CD14-positive monocyte (primary cell): ENCODE data around the gene IKZF4. TPM values are rescaled to one million over a fixed set of nuclear protein-coding genes. Genes with fewer than 3 reads are reported as not detected.

Source experiments
- DNase-seq, 3 donors: peaks; one replicate each; pipeline ENCODE4 v3.0.0-alpha.2; 2011 to 2022
- H2AFZ ChIP-seq: 2 replicates; pipeline ENCODE4 v1.6.0; 2012; ENCODE audit warnings: mild to moderate bottlenecking, low read depth, low read length, inconsistent platforms; ENCODE audit not compliant: insufficient read depth, poor library complexity, severe bottlenecking
- H3K27ac ChIP-seq, 2 donors: 1 replicate in 1 of 2; 2 replicates in 1 of 2; pipeline ENCODE4 v1.5.1; 2012 to 2013; ENCODE audit warnings: low read length in 2 of 2, control low read depth in 1 of 2, inconsistent platforms in 1 of 2, low read depth in 1 of 2, mild to moderate bottlenecking in 1 of 2
- H3K27me3 ChIP-seq, 2 donors: one replicate each; pipeline versions ENCODE4 v1.6.0 to v1.6.1; 2011 to 2013; ENCODE audit warnings: low read length in 2 of 2; ENCODE audit not compliant: control insufficient read depth in 2 of 2, insufficient read depth in 2 of 2
- H3K36me3 ChIP-seq, 2 donors: replicated peaks in 1 of 2; 1 replicate in 1 of 2; 2 replicates in 1 of 2; pipeline versions ENCODE4 v1.5.1 to v1.6.1; 2012 to 2013; ENCODE audit warnings: low read length in 2 of 2, control low read depth in 1 of 2, inconsistent platforms in 1 of 2, mild to moderate bottlenecking in 1 of 2; ENCODE audit not compliant: insufficient read depth in 2 of 2, control insufficient read depth in 1 of 2
- H3K4me1 ChIP-seq, 2 donors: 1 replicate in 1 of 2; 2 replicates in 1 of 2; pipeline versions ENCODE4 v1.5.1 to v1.6.1; 2012 to 2013; ENCODE audit warnings: low read length in 2 of 2, control low read depth in 1 of 2, inconsistent platforms in 1 of 2, mild to moderate bottlenecking in 1 of 2, moderate library complexity in 1 of 2; ENCODE audit not compliant: insufficient read depth in 2 of 2, control insufficient read depth in 1 of 2
- H3K4me2 ChIP-seq: replicated peaks from 2 replicates; pipeline ENCODE3; 2012; ENCODE audit warnings: low read length, moderate library complexity, mild to moderate bottlenecking; ENCODE audit not compliant: poor library complexity, severe bottlenecking; ENCODE audit errors: extremely low read depth
- H3K4me3 ChIP-seq, 3 experiments: fragments of 200-600 bp in 1 of 3; sonication (generic) in 1 of 3; replicated peaks in 1 of 3; 1 replicate in 2 of 3; 2 replicates in 1 of 3; pipeline ENCODE4 v1.5.1; 2011 to 2013; ENCODE audit warnings: low read length in 3 of 3, mild to moderate bottlenecking in 3 of 3, control low read depth in 2 of 3, low read depth in 2 of 3, inconsistent platforms in 1 of 3, moderate library complexity in 1 of 3
- H3K79me2 ChIP-seq: 2 replicates; pipeline ENCODE4 v1.6.0; 2012; ENCODE audit warnings: mild to moderate bottlenecking, control low read depth, inconsistent platforms, low read length, moderate library complexity; ENCODE audit not compliant: insufficient read depth
- H3K9ac ChIP-seq: 2 replicates; pipeline ENCODE4 v1.6.0; 2017; ENCODE audit warnings: low read length, mild to moderate bottlenecking; ENCODE audit not compliant: insufficient read depth, poor library complexity, severe bottlenecking
- H3K9me3 ChIP-seq, 2 donors: replicated peaks in 1 of 2; 1 replicate in 1 of 2; 2 replicates in 1 of 2; pipeline versions ENCODE4 v1.5.1 to v1.6.1; 2012 to 2013; ENCODE audit warnings: low read length in 2 of 2, control low read depth in 1 of 2; ENCODE audit not compliant: control insufficient read depth in 1 of 2, insufficient read depth in 1 of 2
- H4K20me1 ChIP-seq: 2 replicates; pipeline ENCODE4 v1.6.0; 2012; ENCODE audit warnings: mild to moderate bottlenecking, low read length, control low read depth, moderate library complexity; ENCODE audit not compliant: insufficient read depth
- H3K27ac Mint-ChIP-seq, 7 donors: one replicate each; pipeline ENCODE4 v1.8.0; 2020; ENCODE audit warnings: mild to moderate bottlenecking in 7 of 7, mixed read lengths in 7 of 7, moderate library complexity in 6 of 7, inconsistent platforms in 2 of 7
- H3K27me3 Mint-ChIP-seq, 3 donors: one replicate each; pipeline ENCODE4 v1.8.0; 2021 to 2022; ENCODE audit warnings: low read depth in 3 of 3, mild to moderate bottlenecking in 3 of 3, mixed read lengths in 3 of 3, moderate library complexity in 3 of 3, inconsistent platforms in 1 of 3
- H3K36me3 Mint-ChIP-seq, 2 donors: one replicate each; pipeline ENCODE4 v1.8.0; 2020; ENCODE audit warnings: mixed read lengths in 2 of 2, inconsistent platforms in 1 of 2, mild to moderate bottlenecking in 1 of 2
- H3K4me1 Mint-ChIP-seq: one replicate; pipeline ENCODE4 v1.8.0; 2020; ENCODE audit warnings: mild to moderate bottlenecking, mixed read lengths
- H3K4me3 Mint-ChIP-seq, 2 donors: one replicate each; pipeline ENCODE4 v1.8.0; 2020; ENCODE audit warnings: mild to moderate bottlenecking in 2 of 2, mixed read lengths in 2 of 2, moderate library complexity in 1 of 2
- H3K9me3 Mint-ChIP-seq, 7 donors: one replicate each; pipeline ENCODE4 v1.8.0; 2020 to 2022; ENCODE audit warnings: mixed read lengths in 7 of 7, mild to moderate bottlenecking in 6 of 7, moderate library complexity in 6 of 7, inconsistent platforms in 2 of 7
- WGBS: methylation state at CpG from one replicate; pipeline ENCODE4 v1.1.5; 2013; ENCODE audit warnings: missing lambda C conversion rate; ENCODE audit not compliant: insufficient coverage; 5-methylcytosine and 5-hydroxymethylcytosine counted together
- intact Hi-C, 2 donors: fragments of 100-400 bp; cut with micrococcal nuclease; formaldehyde crosslinking; loops; one replicate each; pipeline versions ENCODE4 v1.15.0 to v1.15.1; 2023
- polyA plus RNA-seq, 3 donors: library from polyadenylated mRNA; depleted of rRNA in 1 of 3; unstranded in 2 of 3; stranded (reverse) in 1 of 3; fragments of 300-500 nt in 2 of 3; fragments of >200 nt in 1 of 3; fragmentation: Illumina TruSeq in 2 of 3; gene quantifications; 1 replicate in 2 of 3; 2 replicates in 1 of 3; pipeline ENCODE4 v1.2.3, GENCODE V29; 2012 to 2021
- TF ChIP-seq, protein P1 (sequence below): fragments of 200-600 bp; IDR thresholded peaks from one replicate; pipeline ENCODE4 v1.8.0; 2022; ENCODE audit warnings: antibody characterized with exemption, mild to moderate bottlenecking

Gene IKZF4
- polyA plus RNA-seq, 3 donors, result 0.09 to 4.9 (median 1.3) TPM

DNA sequence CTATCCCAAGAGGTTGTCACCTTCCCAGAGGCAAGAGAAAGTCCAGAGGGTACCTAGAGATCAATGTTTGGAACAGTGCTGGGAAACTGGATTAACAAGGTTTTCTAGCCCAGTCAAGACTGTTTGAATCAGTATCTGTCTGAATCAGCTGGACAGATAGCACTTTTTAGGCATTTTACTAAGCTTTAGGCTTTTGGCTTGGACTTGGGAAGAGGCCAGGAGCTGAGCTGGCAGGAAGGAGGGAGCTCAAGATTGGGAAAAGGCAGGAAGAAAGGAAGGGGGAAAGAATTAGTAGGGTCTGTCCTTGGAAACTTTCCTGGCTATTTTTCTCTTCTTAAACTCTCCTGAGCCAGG, 8.3 kb downstream of the IKZF4 start:
- H3K27ac Mint-ChIP-seq, result peak overlapping the region in 1 of 7 donors; percentile 18
- Histone ChIP-seq H3K4me2 (no peak overlapping the region), H2AFZ (no peak overlapping the region), H3K27me3 (no peaks in the 10 kb centered on the region), H4K20me1 (no peaks in the 10 kb centered on the region), H3K27ac (no peak overlapping the region), H3K4me3 (no peak overlapping the region), H3K9ac (no peak overlapping the region), H3K9me3 (no peaks in the 10 kb centered on the region), H3K79me2 (no peaks in the 10 kb centered on the region), H3K36me3 (peaks cover 20 to 24% of the 10 kb centered on the region in 2 donors), H3K4me1 (no peaks in the 10 kb centered on the region)
- intact Hi-C loops, result loop anchor here in 1 of 2 donors (2.0 to 10.0 kb wide), 2 partner anchors 32 to 284 kb away; partner anchors contain the start of genes GDF11 and SUOX
- H3K36me3 Mint-ChIP-seq, result peaks cover 33 to 42% of the 10 kb centered on the region in 2 donors
- no peak overlapping the region for H3K4me3 Mint-ChIP-seq
- H3K27me3 Mint-ChIP-seq, result peaks cover 0 to 6% (median 0%) of the 10 kb centered on the region in 3 donors
- TF ChIP-seq, protein P1, sequence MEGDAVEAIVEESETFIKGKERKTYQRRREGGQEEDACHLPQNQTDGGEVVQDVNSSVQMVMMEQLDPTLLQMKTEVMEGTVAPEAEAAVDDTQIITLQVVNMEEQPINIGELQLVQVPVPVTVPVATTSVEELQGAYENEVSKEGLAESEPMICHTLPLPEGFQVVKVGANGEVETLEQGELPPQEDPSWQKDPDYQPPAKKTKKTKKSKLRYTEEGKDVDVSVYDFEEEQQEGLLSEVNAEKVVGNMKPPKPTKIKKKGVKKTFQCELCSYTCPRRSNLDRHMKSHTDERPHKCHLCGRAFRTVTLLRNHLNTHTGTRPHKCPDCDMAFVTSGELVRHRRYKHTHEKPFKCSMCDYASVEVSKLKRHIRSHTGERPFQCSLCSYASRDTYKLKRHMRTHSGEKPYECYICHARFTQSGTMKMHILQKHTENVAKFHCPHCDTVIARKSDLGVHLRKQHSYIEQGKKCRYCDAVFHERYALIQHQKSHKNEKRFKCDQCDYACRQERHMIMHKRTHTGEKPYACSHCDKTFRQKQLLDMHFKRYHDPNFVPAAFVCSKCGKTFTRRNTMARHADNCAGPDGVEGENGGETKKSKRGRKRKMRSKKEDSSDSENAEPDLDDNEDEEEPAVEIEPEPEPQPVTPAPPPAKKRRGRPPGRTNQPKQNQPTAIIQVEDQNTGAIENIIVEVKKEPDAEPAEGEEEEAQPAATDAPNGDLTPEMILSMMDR, result no peak
- no peaks in the 10 kb centered on the region for H3K9me3 Mint-ChIP-seq
- DNase-seq, result no peak
- H3K4me1 Mint-ChIP-seq, result no peaks in the 10 kb centered on the region

- no peaks in the 10 kb centered on the region for H3K4me1 Mint-ChIP-seq
- H3K4me3 ChIP-seq, result no peak overlapping the region
- H3K4me3 Mint-ChIP-seq, result no peak overlapping the region
- H3K27me3 ChIP-seq, result no peaks in the 10 kb centered on the region
- peaks cover 36 to 49% of the 10 kb centered on the region in 2 donors for H3K36me3 Mint-ChIP-seq
- peak; percentile 26 to 44 (median 42) for DNase-seq
- no peaks in the 10 kb centered on the region for H3K9me3 ChIP-seq
- TF ChIP-seq, protein P1, result peak; percentile 70
- no peak overlapping the region for H3K9ac ChIP-seq
- H3K4me2 ChIP-seq, result no peak overlapping the region
- H3K27ac Mint-ChIP-seq, result no peak overlapping the region
- H2AFZ ChIP-seq, result no peak overlapping the region
- H3K79me2 ChIP-seq, result no peaks in the 10 kb centered on the region
- H3K9me3 Mint-ChIP-seq, result no peaks in the 10 kb centered on the region
- peaks cover 0 to 6% (median 0%) of the 10 kb centered on the region in 3 donors for H3K27me3 Mint-ChIP-seq
- WGBS, result 100% methylated on average over 3 of the region's 6 CpGs
- no peak overlapping the region for H3K27ac ChIP-seq
- peaks cover 25 to 29% of the 10 kb centered on the region in 2 donors for H3K36me3 ChIP-seq
- H3K4me1 ChIP-seq, result no peaks in the 10 kb centered on the region
- intact Hi-C loops, result loop anchor here in 1 of 2 donors (2.0 to 10.0 kb wide), 2 partner anchors 33 to 285 kb away; partner anchors contain the start of genes GDF11 and SUOX
- no peaks in the 10 kb centered on the region for H4K20me1 ChIP-seq
Observed at GRCh38 chr12:56029666-56030293, 8.9 kb downstream of the IKZF4 start.
